ENCODE results near the gene SAP30BP. TPM values are rescaled to one million over a fixed set of nuclear protein-coding genes. Genes with fewer than 3 reads are reported as not detected.

Gene SAP30BP
- total and polyA plus RNA-seq, 2 donors (not counting 1 experiment from before 2014, with no cell fraction given) = 143 to 148 TPM

- no peak overlapping the region for H3K27ac ChIP-seq (ENCODE audit: low read length in 2 of 2)
- CTCF ChIA-PET = interaction anchor here (0.5 to 19.7 kb wide), 4 partner anchors 9 to 172 kb away, joined by 3 to 389 read pairs (median 15); partner anchors contain the start of gene SMIM5
- WGBS (ENCODE audit: insufficient coverage) = 93% methylated on average over 14 of the region's 23 CpGs
- H3K4me3 ChIP-seq (ENCODE audit: control extremely low read depth in 1 of 5, extremely low read depth in 1 of 5, insufficient read depth in 1 of 5, low read depth in 2 of 5, low read length in 4 of 5) = no peak overlapping the region
- Mint-ChIP-seq H3K9me3 (ENCODE audit: insufficient read depth) (no peaks in the 10 kb centered on the region), H3K27me3 (no peaks in the 10 kb centered on the region), H3K27ac (no peak overlapping the region), H3K4me3 (no peak overlapping the region), H3K4me1 (peaks cover 2% of the 10 kb centered on the region)
- no peaks in the 10 kb centered on the region for H3K9me3 ChIP-seq (ENCODE audit: control extremely low read depth in 1 of 3, control insufficient read depth in 2 of 3, insufficient read depth in 1 of 3, low read length in 2 of 3)
- H2AFZ ChIP-seq (ENCODE audit: insufficient read depth, low read depth, low read length, poor library complexity, severe bottlenecking) = no peak overlapping the region
- H3K9ac ChIP-seq (ENCODE audit: low read length) = no peak overlapping the region
- no peaks in the 10 kb centered on the region for H3K27me3 ChIP-seq (replicated peaks in 1 of 4; ENCODE audit: control extremely low read depth in 1 of 4, control insufficient read depth in 3 of 4, insufficient read depth in 4 of 4, low read length in 3 of 4)
- POLR2A ChIA-PET = interaction anchor here (0.6 kb wide), 1 partner anchor 166 kb away, joined by 4 read pairs; no protein-coding TSS in a partner anchor
- H3K36me3 ChIP-seq (replicated peaks in 1 of 2; ENCODE audit: control extremely low read depth in 1 of 2, control insufficient read depth in 1 of 2, extremely low read depth in 1 of 2, insufficient read depth in 2 of 2, low read length in 1 of 2) = peaks cover 0 to 52% of the 10 kb centered on the region in 2 experiments
- H3K4me1 ChIP-seq (ENCODE audit: control insufficient read depth in 2 of 2, insufficient read depth in 2 of 2, low read length in 2 of 2) = no peaks in the 10 kb centered on the region
- H3K79me2 ChIP-seq (ENCODE audit: control insufficient read depth, insufficient read depth, low read length) = no peaks in the 10 kb centered on the region
- H3K4me2 ChIP-seq (replicated peaks; ENCODE audit: low read depth, low read length, poor library complexity, severe bottlenecking) = no peak overlapping the region
- no peaks in the 10 kb centered on the region for H4K20me1 ChIP-seq (ENCODE audit: control insufficient read depth, insufficient read depth, low read length, poor library complexity, severe bottlenecking)
- intact Hi-C loops (cut with micrococcal nuclease) = no loop called here
- ATAC-seq (ENCODE audit: low read depth) (no peak), DNase-seq (no peak)
- TF ChIP-seq EZH2 (IDR thresholded peaks at IDR 0.05; ENCODE audit: borderline replicate concordance, insufficient read depth, low read depth, low read length, poor library complexity, severe bottlenecking) (no peak), CTCF (IDR thresholded peaks at IDR 0.05) (no peak)
Observed at GRCh38 chr17:75624714-75625345, 42.3 kb upstream of the SAP30BP start.

GRCh38 chr17:75625813-75626486 is 41.2 kb upstream of the SAP30BP start:
- H3K4me2 ChIP-seq (replicated peaks; ENCODE audit: low read depth, low read length, poor library complexity, severe bottlenecking) = no peak overlapping the region
- no peak overlapping the region for H3K27ac ChIP-seq (ENCODE audit: low read length in 2 of 2)
- peak; percentile 65 for ATAC-seq (ENCODE audit: low read depth)
- H3K79me2 ChIP-seq (ENCODE audit: control insufficient read depth, insufficient read depth, low read length) = no peaks in the 10 kb centered on the region
- H3K9ac ChIP-seq (ENCODE audit: low read length) = no peak overlapping the region
- intact Hi-C loops (cut with micrococcal nuclease) = no loop called here
- no peaks in the 10 kb centered on the region for H3K27me3 ChIP-seq (replicated peaks in 1 of 4; ENCODE audit: control extremely low read depth in 1 of 4, control insufficient read depth in 3 of 4, insufficient read depth in 4 of 4, low read length in 3 of 4)
- Mint-ChIP-seq H3K27ac (no peak overlapping the region), H3K9me3 (ENCODE audit: insufficient read depth) (no peaks in the 10 kb centered on the region), H3K4me3 (no peak overlapping the region), H3K27me3 (no peaks in the 10 kb centered on the region), H3K4me1 (peaks cover 2% of the 10 kb centered on the region)
- POLR2A ChIA-PET = no interaction called here
- CTCF ChIA-PET = interaction anchor here (1.0 to 19.7 kb wide), 3 partner anchors 8 to 122 kb away, joined by 3 to 389 read pairs (median 27); partner anchors contain the start of gene SMIM5
- TF ChIP-seq CTCF (IDR thresholded peaks at IDR 0.05) (peak; percentile 54), EZH2 (IDR thresholded peaks at IDR 0.05; ENCODE audit: borderline replicate concordance, insufficient read depth, low read depth, low read length, poor library complexity, severe bottlenecking) (no peak)
- no peaks in the 10 kb centered on the region for H4K20me1 ChIP-seq (ENCODE audit: control insufficient read depth, insufficient read depth, low read length, poor library complexity, severe bottlenecking)
- H3K4me1 ChIP-seq (ENCODE audit: control insufficient read depth in 2 of 2, insufficient read depth in 2 of 2, low read length in 2 of 2) = no peaks in the 10 kb centered on the region
- H3K9me3 ChIP-seq (ENCODE audit: control extremely low read depth in 1 of 3, control insufficient read depth in 2 of 3, insufficient read depth in 1 of 3, low read length in 2 of 3) = no peaks in the 10 kb centered on the region
- no peak overlapping the region for H3K4me3 ChIP-seq (ENCODE audit: control extremely low read depth in 1 of 5, extremely low read depth in 1 of 5, insufficient read depth in 1 of 5, low read depth in 2 of 5, low read length in 4 of 5)
- H2AFZ ChIP-seq (ENCODE audit: insufficient read depth, low read depth, low read length, poor library complexity, severe bottlenecking) = no peak overlapping the region
- peaks cover 0 to 44% of the 10 kb centered on the region in 2 experiments for H3K36me3 ChIP-seq (replicated peaks in 1 of 2; ENCODE audit: control extremely low read depth in 1 of 2, control insufficient read depth in 1 of 2, extremely low read depth in 1 of 2, insufficient read depth in 2 of 2, low read length in 1 of 2)
- no peak for DNase-seq
- WGBS (ENCODE audit: insufficient coverage) = 91% methylated on average over 15 of the region's 15 CpGs
